Prostate gland (tissue), 2 donors: ENCODE data around the gene RWDD1. TPM values are rescaled to one million over a fixed set of nuclear protein-coding genes. Genes with fewer than 3 reads are reported as not detected.
A peak's percentile ranks its signal among the peaks of the same experiment; 100 is the strongest.

ENCODE experiments used
- DNase-seq: peaks from one replicate; pipeline ENCODE4 v3.0.0-alpha.2; 2019; ENCODE audit warnings: low spot score
- H3K27ac ChIP-seq, 2 donors: fragments of 200-600 bp; sonication (generic); 2 replicates each; pipeline ENCODE4 v1.5.1; 2017 to 2019
- H3K27me3 ChIP-seq: fragments of 200-600 bp; sonication (generic); replicated peaks from 2 replicates; pipeline ENCODE4 v1.5.1; 2019; ENCODE audit not compliant: insufficient read depth
- H3K36me3 ChIP-seq, 2 donors: fragments of 200-600 bp; sonication (generic); 1 replicate in 1 of 2; 2 replicates in 1 of 2; pipeline versions ENCODE4 v1.5.1 to v1.8.1; 2017 to 2019
- H3K4me1 ChIP-seq: fragments of 200-600 bp; sonication (generic); replicated peaks from 2 replicates; pipeline ENCODE4 v1.5.1; 2019
- H3K4me3 ChIP-seq, 2 donors: fragments of 200-600 bp; sonication (generic); 2 replicates each; pipeline ENCODE4 v1.5.1; 2017 to 2019
- H3K9me3 ChIP-seq: fragments of 200-600 bp; sonication (generic); 2 replicates; pipeline ENCODE4 v1.5.1; 2017
- CTCF ChIP-seq, 4 experiments: fragments of 200-600 bp in 2 of 4; fragments of 450-650 bp in 2 of 4; sonication (generic) in 2 of 4; IDR thresholded peaks; 1 replicate in 3 of 4; 2 replicates in 1 of 4; pipeline ENCODE4 v1.5.1; 2016 to 2019; ENCODE audit warnings: antibody characterized with exemption in 4 of 4, mild to moderate bottlenecking in 2 of 4, moderate library complexity in 2 of 4
- POLR2A ChIP-seq: fragments of 450-650 bp; IDR thresholded peaks from one replicate; pipeline ENCODE4 v1.6.1; 2016; ENCODE audit warnings: antibody characterized with exemption, mild to moderate bottlenecking
- POLR2AphosphoS5 ChIP-seq: sonication (generic); formaldehyde crosslinking; IDR thresholded peaks from one replicate; pipeline ENCODE4 v1.6.1; 2017; ENCODE audit warnings: antibody characterized with exemption
- WGBS: methylation state at CpG from one replicate; pipeline ENCODE4 v1.1.5; 2018; 5-methylcytosine and 5-hydroxymethylcytosine counted together
- intact Hi-C: fragments of 100-400 bp; cut with DNase I; formaldehyde crosslinking; loops from one replicate; pipeline ENCODE4 v1.14.2; 2022
- total RNA-seq, 2 donors: library from RNA; depleted of rRNA; stranded (reverse); fragments of >200 nt; gene quantifications; one replicate each; pipeline ENCODE4 v1.1.0, GENCODE V29; 2016

Gene RWDD1
- total RNA-seq, 2 donors from 2014 or later, result 26.7 to 40.3 TPM

- H3K4me3 ChIP-seq, result no peak overlapping the region
- WGBS, result 82% methylated on average over 9 of the region's 9 CpGs
- H3K36me3 ChIP-seq, result no peaks in the 10 kb centered on the region
- H3K4me1 ChIP-seq, result no peaks in the 10 kb centered on the region
- H3K27ac ChIP-seq, result no peak overlapping the region
- no peaks in the 10 kb centered on the region for H3K27me3 ChIP-seq
- no peak for DNase-seq
- H3K9me3 ChIP-seq, result no peaks in the 10 kb centered on the region
- TF ChIP-seq POLR2A (no peak), CTCF (IDR thresholded peaks at IDR 0.05) (no peak), POLR2AphosphoS5 (no peak)
- intact Hi-C loops, result loop anchor here (10.0 kb wide), 1 partner anchor 49 kb away; the partner anchor contains the start of gene CALHM5
These were observed 7.5 kb upstream of the RWDD1 start for GRCh38 chr6:116563830-116564229.

- no peaks in the 10 kb centered on the region for H3K9me3 ChIP-seq
- H3K4me3 ChIP-seq, result no peak overlapping the region
- H3K4me1 ChIP-seq, result no peaks in the 10 kb centered on the region
- no peak for TF ChIP-seq POLR2AphosphoS5
- TF ChIP-seq POLR2A, result no peak
- TF ChIP-seq CTCF (IDR thresholded peaks at IDR 0.05), result no peak
- intact Hi-C loops, result loop anchor here (10.0 kb wide), 1 partner anchor 50 kb away; the partner anchor contains the start of gene CALHM5
- no peak overlapping the region for H3K27ac ChIP-seq
- no peaks in the 10 kb centered on the region for H3K36me3 ChIP-seq
- DNase-seq, result no peak
- H3K27me3 ChIP-seq, result no peaks in the 10 kb centered on the region
- WGBS, result 75% methylated on average over 7 of the region's 7 CpGs
These were observed 7.0 kb upstream of the RWDD1 start for GRCh38 chr6:116564311-116564710.

- WGBS, result 62% methylated on average over 42 of the region's 42 CpGs
- TF ChIP-seq CTCF (IDR thresholded peaks at IDR 0.05), result no peak
- TF ChIP-seq POLR2AphosphoS5, result no peak
- no peak for TF ChIP-seq POLR2A
- Histone ChIP-seq H3K4me1 (no peaks in the 10 kb centered on the region), H3K4me3 (peak overlapping the region; percentile 14 to 19), H3K9me3 (no peaks in the 10 kb centered on the region), H3K27ac (no peak overlapping the region), H3K27me3 (no peaks in the 10 kb centered on the region), H3K36me3 (no peaks in the 10 kb centered on the region)
- intact Hi-C loops, result loop anchor here (5.0 to 10.0 kb wide), 2 partner anchors 50 to 293 kb away; partner anchors contain the start of gene CALHM5
- DNase-seq, result no peak
These were observed 6.1 kb upstream of the RWDD1 start for GRCh38 chr6:116564921-116565872.

GRCh38 chr6:116568111-116568510 lies 3.2 kb upstream of the RWDD1 start:
- H3K27me3 ChIP-seq, result no peaks in the 10 kb centered on the region
- no peaks in the 10 kb centered on the region for H3K9me3 ChIP-seq
- no peak overlapping the region for H3K4me3 ChIP-seq
- peaks cover 6% of the 10 kb centered on the region for H3K4me1 ChIP-seq
- no peaks in the 10 kb centered on the region for H3K36me3 ChIP-seq
- intact Hi-C loops, result loop anchor here (5.0 to 10.0 kb wide), 2 partner anchors 53 to 296 kb away; partner anchors contain the start of gene CALHM5
- no peak for DNase-seq
- H3K27ac ChIP-seq, result no peak overlapping the region
- TF ChIP-seq CTCF (IDR thresholded peaks at IDR 0.05) (no peak), POLR2A (no peak), POLR2AphosphoS5 (peak; percentile 36)
